NCI-H345 treated with DMSO at 0.1 percent for 48 hours (cell line): Measurements from ENCODE around the gene HMGXB3.

Experiments
- DNase-seq: peaks from one replicate; lab custom pipeline; 2025; ENCODE audit not compliant: unreplicated experiment; lab: John Stamatoyannopoulos, UW

The HMGXB3 gene

DNA sequence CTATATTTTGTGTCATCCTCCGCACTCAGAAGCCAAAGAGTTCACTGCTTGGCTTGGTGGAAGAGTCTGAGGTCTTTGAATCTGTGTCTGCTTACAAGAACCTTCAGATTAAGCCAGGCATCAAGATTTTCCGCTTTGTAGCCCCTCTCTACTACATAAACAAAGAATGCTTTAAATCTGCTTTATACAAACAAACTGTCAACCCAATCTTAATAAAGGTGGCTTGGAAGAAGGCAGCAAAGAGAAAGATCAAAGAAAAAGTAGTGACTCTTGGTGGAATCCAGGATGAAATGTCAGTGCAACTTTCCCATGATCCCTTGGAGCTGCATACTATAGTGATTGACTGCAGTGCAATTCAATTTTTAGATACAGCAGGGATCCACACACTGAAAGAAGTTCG, 19.3 kb upstream of the HMGXB3 start:
- DNase-seq: no peak

DNA sequence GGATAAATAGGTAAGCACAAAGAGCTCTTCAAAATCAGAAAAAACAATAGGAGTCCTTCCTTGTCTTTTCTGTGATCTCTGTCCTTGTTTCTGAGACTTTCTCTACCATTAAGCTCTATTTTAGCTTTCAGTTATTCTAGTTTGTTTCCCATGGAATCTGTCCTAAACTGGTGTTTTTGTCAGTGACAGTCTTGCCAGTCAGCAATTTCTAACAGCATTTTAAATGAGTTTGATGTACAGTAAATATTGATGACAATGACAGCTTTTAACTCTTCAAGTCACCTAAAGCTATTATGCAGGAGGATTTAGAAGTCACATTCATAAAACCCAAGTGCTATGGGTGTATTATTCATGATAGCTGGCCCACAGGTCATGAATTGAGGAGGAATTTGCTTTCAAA, 18.0 kb upstream of the HMGXB3 start:
- no peak for DNase-seq

DNA sequence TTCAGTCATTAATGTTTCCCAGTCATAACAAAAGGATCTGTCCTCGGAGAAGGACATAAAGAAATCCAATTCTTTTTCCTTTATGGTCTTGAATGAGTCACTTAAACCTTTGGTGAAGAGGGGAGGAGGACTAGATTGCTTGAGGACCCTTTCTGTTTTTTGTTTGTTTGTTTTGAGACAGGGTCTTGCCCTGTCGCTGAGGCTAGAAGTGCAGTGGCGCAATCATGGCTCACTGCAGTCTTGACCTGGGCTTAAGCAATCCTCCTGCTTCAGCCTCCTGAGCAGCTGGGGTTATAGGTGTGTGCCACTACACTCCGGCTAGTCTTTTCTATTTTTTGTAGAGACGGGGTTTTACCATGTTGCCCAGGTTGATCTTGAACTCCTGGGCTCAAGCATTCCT, 12.4 kb upstream of the HMGXB3 start:
- no peak for DNase-seq

DNA sequence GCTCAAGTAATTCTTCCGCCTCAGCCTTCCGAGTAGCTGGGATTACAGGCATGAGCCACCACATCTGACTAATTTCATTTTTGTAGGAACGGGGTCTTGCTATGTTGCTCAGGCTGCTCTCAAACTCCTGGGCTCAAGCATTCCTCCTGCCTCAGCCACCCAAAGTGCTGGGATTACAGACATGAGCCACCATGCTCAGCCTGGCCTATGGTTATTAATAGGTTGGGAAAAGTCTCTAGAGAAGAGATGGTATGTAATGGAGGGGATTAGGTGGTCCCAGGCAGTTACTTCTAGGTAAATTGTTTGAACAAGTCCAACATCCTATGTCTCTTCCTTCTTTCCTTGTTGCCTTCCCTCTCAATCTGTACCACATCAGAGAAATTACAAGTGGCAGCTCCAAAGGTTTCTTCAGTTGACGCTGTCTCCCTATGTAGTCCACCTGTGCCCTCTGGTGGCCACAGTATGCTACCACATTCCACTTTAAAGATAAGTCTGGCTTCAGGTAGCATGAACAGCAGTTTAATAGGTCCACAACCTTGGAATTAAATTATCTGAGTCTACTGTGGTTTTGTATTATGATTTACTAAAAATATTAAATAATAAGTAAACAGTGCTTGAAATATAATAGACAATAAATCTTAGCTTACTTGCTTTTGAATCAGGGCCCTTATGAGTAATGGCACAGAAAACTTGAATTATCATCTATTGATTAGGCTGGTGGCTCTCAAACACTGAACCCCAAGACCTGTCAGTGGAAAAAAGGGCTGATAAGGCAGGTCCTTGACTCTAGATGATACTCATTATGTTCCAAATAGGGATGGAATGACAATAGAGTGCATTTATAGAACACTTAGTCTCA, 9.8 kb upstream of the HMGXB3 start:
- peak; percentile 64 for DNase-seq

DNA sequence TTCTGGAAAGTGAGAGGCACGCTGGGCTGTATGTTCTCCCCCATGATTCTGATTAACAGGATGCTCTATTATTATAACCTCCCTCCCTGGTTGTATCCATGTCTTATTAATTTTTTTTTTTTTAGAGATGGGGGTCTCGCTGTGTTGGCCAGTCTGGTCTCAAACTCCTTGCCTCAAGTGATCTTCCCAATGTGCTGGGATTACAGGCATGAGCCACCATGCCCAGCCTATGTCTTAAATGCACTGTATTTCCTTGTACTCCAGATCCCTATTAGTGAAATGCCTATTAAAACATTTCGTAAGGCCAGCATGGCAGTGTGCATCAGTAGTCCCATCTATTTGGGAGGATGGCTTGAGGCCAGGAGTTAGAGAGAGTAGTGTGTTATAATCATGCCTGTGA, 7.1 kb upstream of the HMGXB3 start:
- DNase-seq: no peak

DNA sequence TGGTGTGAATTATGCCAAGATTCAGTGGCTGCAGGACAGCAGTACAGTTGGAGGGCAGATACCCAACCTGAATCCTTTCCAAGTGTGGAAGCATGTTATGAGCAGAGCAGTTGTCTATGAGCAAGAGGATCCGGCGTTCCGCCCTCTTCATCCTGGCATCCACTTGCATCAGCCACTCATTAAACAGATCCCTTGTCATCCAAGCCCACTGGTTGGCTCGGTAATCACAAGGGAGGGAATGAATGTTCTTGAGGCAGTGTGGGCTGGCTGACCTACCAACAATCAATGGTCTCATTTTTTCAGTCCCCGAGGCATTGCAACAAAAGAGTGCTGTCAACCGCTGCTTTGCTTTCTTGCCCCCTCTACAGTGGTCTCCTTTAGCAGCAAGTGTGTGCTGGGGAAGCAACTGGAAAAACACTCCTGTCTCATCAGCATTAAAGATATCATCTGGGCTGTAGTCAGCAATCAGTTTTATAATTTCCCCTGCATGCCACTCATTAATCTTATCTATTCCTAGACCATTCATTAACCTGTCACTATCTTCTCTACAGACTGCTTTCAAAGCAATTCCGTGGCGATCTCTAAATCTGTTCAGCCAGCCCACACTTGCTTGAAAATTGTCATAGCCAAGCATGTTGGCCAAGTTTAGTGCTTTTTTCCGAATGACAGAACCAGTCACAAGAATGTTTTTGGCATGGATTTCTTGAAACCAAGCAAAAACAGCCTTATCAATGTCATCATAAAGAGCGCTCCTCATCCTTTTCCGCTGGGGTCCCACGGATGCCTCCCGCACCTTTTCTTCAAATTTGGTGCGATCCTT, 4.9 kb upstream of the HMGXB3 start:
- no peak for DNase-seq

DNA sequence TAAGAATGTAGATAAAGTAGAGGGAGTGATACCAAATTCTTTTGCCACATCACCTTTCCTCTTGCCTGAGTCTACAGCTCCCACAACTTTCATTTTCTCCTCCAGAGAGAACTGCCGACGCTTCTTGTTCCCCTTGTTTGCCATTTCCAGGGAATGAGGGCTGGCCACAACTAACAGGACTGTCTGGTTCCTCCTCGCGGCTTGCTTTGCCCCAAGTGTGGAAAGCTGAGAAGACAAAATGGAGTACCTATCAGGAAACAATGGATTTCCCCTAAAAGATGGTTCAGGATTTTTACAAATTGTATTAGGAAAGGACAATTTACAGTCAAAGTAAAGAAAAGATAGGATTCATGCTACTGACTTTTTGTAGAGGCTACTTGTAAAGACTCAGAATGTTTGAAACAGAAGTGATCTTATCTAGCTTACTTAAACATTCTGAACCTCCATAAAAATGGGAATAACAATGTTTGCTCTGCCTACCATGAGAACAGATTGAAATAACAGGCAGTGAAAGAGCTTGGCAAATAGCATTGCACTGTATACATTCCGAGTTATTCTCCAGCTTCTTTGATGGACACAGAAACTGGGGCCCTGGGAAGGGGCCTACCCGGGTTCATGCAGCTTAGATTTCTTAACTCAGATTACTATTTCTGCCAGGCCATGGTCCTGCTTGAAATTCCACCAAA, 4.2 kb upstream of the HMGXB3 start:
- DNase-seq: no peak

DNA sequence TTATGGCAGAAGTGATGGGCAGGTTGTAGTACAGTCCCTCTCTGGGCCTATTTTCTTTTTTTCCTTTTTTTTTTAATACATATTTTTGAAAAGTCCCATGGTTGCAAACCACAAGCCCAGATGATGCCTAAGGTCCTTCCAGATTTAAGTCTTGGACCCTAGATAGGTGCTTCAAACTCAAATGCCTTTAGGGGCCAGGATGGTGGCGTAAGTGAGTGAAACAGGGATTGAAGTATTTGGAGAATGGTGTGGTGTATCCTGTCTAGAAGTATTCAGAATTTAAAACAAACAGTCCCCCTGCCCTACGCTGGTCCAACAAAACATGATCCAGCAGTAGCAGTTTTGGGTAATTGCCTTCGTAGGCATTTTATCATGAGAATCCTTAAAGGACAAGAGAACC, 2.3 kb upstream of the HMGXB3 start:
- DNase-seq: no peak

DNA sequence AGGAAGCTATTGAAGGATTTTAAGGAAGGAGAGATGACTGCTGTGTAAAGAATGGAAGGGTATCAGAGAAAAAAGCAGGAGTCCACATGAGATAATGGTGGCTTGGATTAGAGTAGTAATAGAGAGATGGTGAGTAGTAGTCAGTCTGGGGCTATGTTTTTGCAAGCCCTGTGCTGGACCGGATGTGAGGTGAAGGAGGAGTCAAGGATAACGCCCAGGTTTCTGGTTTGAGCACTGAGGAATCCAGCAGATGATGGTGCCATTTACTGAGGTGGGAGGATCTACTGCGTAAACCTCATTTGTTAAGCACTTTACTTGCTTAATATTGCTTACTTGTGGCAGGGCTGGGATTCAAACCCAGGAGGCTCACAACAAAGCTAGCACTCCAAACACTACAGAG, 1.2 kb upstream of the HMGXB3 start:
- DNase-seq: no peak

DNA sequence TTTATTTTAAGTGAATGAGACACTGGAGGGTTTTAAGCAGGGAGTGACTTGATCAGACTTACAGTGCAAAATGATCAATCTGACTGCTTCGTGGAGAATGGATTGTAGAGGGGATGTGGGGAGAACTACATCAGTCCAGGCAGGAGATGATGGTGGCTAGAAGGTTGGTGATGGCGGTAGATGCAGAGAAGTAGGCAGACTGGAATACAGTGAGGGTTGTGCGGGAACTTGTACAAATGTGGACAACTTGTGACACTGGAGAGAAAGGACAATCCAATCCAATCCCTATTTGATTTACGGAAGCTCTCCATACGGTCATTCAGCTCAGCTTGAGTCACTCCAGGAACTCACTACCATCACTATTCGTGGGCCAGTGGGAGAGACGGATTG, 678 bp upstream of the HMGXB3 start:
- DNase-seq: no peak

DNA sequence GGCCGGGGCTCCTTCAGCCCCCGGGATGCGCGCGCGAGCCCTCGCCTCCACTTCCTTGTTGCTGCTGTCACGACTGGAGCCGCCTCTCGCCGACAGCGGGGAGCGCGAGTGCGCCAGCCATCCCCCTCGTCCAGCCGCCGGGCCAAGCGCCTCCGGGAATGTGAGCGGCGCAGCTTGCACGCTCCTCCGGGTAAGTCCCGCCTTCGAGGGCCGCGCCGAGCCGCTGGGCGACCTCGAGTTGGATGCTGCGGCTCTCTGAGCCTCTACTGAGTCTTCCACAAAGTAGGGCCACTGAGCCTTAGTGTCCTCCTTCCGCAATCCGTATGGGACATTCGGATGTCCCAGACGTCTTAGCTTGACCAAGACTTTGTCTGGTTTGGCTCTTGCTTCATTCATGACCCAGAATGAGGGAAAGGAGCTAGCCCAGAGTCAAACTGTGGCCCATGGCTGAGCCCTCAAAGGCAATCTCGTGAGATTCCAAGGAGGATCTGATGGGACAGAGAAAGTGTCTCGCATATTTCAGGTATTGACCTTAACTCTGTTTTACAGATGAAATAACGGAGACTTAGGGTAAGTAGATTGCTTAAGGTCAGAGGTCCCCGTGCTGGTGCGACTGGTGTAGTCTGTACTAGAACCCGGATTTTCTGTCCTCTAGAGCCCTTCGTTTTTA, 586 bp downstream of the HMGXB3 start:
- DNase-seq: no peak

DNA sequence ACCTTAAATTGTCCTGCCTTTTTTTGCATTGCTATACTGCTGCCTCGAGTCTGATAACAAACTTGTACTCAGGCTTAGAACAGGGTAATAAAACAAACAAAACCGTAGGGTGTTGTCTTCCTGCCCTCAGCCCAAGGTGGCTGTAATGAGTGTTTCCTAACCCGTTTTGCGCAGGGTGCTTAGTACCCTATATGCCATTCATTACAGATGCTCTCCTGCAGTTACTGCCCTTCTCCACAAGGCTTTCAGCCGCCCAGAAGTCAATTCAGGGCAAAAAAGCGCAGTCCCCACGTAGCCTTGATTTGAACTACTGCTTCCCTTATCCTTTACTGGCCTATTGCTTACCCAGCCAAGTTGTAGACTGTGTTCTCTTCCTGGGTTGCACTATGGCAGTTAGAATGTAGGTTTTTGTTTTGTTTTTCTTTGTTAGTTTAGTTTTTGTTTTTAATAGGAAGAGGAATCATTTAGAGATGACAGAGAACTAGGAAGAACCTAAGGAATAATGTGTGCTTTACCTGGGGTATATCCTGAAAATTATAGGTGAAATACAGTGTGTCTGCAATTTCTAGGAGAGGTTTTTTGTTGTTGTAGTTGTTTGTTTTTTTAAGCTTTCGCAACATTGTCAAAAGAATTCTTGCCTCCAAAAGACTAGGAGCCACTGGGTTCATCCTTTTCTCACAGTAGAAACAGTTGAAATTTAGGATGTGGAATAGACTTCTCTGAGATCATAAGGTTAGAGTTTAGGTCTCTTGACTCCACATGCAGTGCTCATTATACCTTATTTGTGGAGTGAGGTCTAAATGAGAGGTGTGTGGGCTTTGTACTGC, 1.3 kb downstream of the HMGXB3 start:
- DNase-seq: peak; percentile 12

DNA sequence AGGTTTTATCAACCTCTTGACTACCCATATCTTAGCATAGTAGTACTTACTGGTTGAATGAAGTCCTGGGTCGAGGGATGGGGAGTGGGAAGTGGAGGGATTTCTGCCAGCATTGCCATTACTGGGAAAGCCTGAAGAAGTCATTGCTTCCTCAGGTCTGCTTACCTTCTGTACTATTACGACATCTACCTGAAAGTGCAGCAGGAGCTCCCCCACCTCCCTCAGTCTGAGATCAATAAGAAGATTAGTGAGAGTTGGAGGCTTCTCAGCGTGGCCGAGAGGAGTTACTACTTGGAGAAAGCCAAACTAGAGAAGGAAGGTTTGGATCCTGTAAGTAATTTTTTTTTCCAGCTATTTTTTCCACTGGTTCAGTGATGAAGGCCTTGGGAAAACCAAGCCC, 5.8 kb downstream of the HMGXB3 start:
- no peak for DNase-seq

DNA sequence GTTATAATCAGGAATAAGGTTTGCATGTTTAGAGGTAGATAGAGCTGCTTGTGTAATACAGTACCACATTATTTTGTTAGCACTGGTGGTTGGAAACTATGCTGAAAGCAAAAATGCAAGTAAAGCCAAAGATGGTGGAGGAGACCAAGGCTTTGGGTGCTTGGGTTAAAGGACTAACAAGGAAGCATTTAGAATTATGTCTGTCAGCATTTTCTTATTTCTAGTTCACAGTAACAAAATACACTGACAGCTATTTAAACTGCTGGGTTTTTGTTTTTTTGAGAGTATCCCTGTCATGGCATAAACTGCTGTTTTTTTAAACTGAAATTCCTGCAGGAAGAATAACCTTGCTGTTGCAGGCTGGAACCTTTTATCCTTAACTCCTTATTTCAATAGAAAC, 6.5 kb downstream of the HMGXB3 start:
- no peak for DNase-seq

DNA sequence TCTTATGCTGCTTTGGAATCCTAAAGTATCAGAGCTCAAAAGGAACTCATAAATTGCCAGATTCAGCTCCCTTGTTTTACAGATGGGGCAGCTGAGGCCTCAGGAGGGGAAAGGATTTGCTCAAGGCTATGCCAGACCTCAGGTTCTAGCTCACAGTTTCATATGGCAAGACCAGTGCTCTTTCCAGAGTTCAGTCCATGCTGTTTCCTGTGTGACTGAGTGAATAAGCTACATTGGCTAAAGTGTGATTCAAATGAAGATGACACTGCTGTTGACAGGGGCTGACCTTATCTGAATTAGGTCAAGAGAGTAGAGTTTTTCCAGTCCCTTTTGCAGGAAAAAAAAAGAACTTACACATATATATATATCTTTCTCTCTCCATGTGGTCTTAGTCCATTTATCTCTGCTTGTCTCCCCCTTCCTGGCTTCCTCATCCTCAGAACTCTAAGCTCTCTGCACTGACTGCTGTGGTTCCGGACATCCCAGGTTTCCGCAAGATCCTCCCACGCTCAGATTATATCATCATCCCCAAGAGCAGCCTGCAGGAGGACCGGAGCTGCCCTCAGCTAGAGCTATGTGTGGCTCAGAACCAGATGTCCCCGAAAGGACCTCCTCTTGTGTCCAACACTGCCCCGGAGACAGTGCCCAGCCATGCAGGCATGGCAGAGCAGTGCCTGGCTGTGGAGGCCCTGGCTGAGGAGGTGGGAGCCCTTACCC, 9.3 kb downstream of the HMGXB3 start:
- no peak for DNase-seq

DNA sequence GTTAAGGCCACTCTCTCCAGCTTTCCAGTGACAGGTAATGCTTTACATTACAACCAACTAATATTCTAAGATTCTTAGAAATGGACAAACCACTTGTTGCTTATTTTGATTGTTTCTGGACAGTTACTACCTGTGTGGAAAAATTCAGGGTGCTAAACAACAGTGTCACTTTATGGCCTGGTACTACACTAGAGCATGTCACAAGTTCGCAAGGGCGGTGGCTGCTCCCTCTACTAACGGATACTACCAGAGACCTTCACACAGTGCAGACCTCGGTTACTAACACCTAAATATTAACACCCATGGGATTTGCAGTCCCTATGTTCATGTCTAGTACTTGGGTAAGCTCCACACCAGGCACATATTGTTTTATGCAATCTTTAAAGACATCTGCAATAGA, 13.4 kb downstream of the HMGXB3 start:
- no peak for DNase-seq

DNA sequence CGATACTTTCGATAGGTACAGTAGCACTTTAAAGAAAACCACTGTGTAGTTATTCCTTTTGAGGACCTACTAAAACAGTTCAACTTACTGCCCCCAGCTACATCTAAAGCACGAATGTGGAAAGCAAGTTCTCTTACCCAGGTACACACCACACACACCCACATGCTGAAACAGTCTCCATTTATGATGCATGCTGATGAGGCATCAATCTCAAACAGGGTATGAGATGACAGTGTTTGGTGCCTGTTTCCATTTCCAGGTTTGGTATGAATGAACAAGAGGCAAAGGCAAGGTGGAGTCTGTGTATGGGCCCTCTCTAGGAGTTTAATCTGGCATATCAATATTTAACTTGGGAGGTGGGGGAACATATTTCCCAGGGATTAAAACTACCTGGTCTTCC, 13.9 kb downstream of the HMGXB3 start:
- DNase-seq: no peak

DNA sequence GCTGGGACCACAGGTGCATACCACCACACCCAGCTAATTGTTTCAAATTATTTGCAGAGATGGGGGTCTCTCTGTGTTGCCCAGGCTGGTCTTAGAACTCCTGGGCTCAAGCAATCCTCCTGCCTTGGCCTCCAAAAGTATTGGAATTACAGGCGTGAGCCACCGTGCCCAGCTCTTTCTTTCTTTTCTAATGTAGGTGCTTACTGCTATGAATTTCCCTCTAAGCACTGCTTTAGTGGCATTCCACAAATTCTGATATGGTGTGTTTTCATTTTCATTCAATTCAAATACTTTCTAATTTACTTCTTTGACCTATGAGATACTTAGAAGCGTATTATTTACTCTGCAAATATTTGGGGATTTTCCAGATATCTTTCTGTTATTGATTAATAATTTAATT, 14.9 kb downstream of the HMGXB3 start:
- DNase-seq: no peak

DNA sequence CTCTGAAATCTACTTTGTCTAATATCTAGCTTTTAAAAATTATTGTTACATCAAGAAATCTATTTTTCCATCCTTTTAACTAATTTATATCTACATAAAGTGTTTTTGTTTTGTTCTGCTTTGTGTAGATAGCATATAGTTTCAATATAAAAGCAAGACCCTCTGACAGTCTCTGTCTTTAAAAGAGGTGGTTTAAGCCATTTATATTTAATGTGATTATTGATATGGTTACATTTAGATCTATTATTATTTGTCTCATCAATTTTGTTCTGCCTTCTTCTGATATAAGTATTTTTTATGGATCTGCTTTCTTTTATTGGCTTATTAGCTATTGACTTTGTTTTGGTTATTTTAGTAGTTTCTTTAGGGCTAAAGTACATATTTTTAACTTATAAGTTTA, 16.0 kb downstream of the HMGXB3 start:
- DNase-seq: no peak
